HG02678 (cell line): ENCODE results near the gene ZRANB3.
"Not testable (repeated sequence)": the region's sequence is repeated elsewhere in the genome, so short reads cannot be mapped to it uniquely, and the experiment has no call there.

Source experiments
- ATAC-seq: cut with Tn5 transposase; IDR thresholded peaks from one replicate; pipeline ENCODE4 v1.9.1; 2021; ENCODE audit warnings: mild to moderate bottlenecking, moderate library complexity; ENCODE audit not compliant: unreplicated experiment

The ZRANB3 gene

GRCh38 chr2:135530313-135531230 lies at the start of gene ZRANB3:
Gene ZRANB3, minus strand, starts transcription at chr2:135531218.
- ATAC-seq, result peak; percentile 63

GRCh38 chr2:135573620-135574019 lies 42.6 kb upstream of the ZRANB3 start:
- ATAC-seq, result no peak

GRCh38 chr2:135570884-135571283 lies 39.9 kb upstream of the ZRANB3 start:
- no peak for ATAC-seq

GRCh38 chr2:135563793-135564192 lies 32.8 kb upstream of the ZRANB3 start:
- no peak for ATAC-seq

GRCh38 chr2:135561925-135562324 lies 30.9 kb upstream of the ZRANB3 start:
- ATAC-seq, result no peak

GRCh38 chr2:135557530-135557929 lies 26.5 kb upstream of the ZRANB3 start:
- ATAC-seq, result no peak

- no peak for ATAC-seq
These were observed 24.3 kb upstream of the ZRANB3 start for GRCh38 chr2:135555311-135555710.

- no peak for ATAC-seq
These were observed 21.9 kb upstream of the ZRANB3 start for GRCh38 chr2:135552887-135553286.

GRCh38 chr2:135551356-135551755 lies 20.3 kb upstream of the ZRANB3 start:
- ATAC-seq, result no peak

GRCh38 chr2:135547311-135547710 lies 16.3 kb upstream of the ZRANB3 start:
- no peak for ATAC-seq

- no peak for ATAC-seq
These were observed 15.4 kb upstream of the ZRANB3 start for GRCh38 chr2:135546436-135546835.

GRCh38 chr2:135533545-135533944 lies 2.5 kb upstream of the ZRANB3 start:
- not testable (repeated sequence) for ATAC-seq

GRCh38 chr2:135532581-135532980 lies 1.6 kb upstream of the ZRANB3 start:
- no peak for ATAC-seq

GRCh38 chr2:135531231-135532197 lies 496 bp upstream of the ZRANB3 start, which contains the start of gene R3HDM1:
Gene R3HDM1, plus strand, starts transcription at chr2:135531484. Its CDS starts 73,362 bp downstream, at chr2:135604846.
- ATAC-seq, result peak; percentile 77

- ATAC-seq, result no peak
These were observed 3.0 kb downstream of the ZRANB3 start for GRCh38 chr2:135528006-135528405.

GRCh38 chr2:135525786-135526185 lies 5.2 kb downstream of the ZRANB3 start:
- no peak for ATAC-seq

GRCh38 chr2:135512099-135512498 lies 18.9 kb downstream of the ZRANB3 start:
- no peak for ATAC-seq

- ATAC-seq, result no peak
These were observed 20.4 kb downstream of the ZRANB3 start for GRCh38 chr2:135510577-135510976.

- ATAC-seq, result no peak
These were observed 26.2 kb downstream of the ZRANB3 start for GRCh38 chr2:135504811-135505210.

GRCh38 chr2:135498588-135498987 lies 32.4 kb downstream of the ZRANB3 start:
- not testable (repeated sequence) for ATAC-seq

- no peak for ATAC-seq
These were observed 36.1 kb downstream of the ZRANB3 start for GRCh38 chr2:135494917-135495316.
